ENCODE results near the gene MAPRE3.
A peak's percentile ranks its signal among the peaks of the same experiment; 100 is the strongest.
"Not testable (repeated sequence)": the region's sequence is repeated elsewhere in the genome, so short reads cannot be mapped to it uniquely, and the experiment has no call there.

The MAPRE3 gene

GRCh38 chr2:26970244-26970927 is at the start of gene MAPRE3:
MAPRE3 (plus strand) TSS chr2:26970637; CDS start chr2:27022219, 51,582 bp downstream.
- peak; percentile 87 for DNase-seq

- no peak for DNase-seq
Measured at GRCh38 chr2:26921323-26921722, 49.1 kb upstream of the MAPRE3 start.

GRCh38 chr2:26922405-26923188 is 47.8 kb upstream of the MAPRE3 start:
- DNase-seq = peak; percentile 82

- DNase-seq = not testable (repeated sequence)
Measured at GRCh38 chr2:26923189-26923466, 47.3 kb upstream of the MAPRE3 start.

GRCh38 chr2:26924731-26925099 is 45.7 kb upstream of the MAPRE3 start:
- DNase-seq = no peak

GRCh38 chr2:26925100-26925791 is 45.2 kb upstream of the MAPRE3 start:
- no peak for DNase-seq

- no peak for DNase-seq
Measured at GRCh38 chr2:26927221-26927620, 43.2 kb upstream of the MAPRE3 start.

- DNase-seq = no peak
Measured at GRCh38 chr2:26932974-26933373, 37.5 kb upstream of the MAPRE3 start.

GRCh38 chr2:26933431-26934334 is 36.8 kb upstream of the MAPRE3 start:
- no peak for DNase-seq

GRCh38 chr2:26934335-26934724 is 36.1 kb upstream of the MAPRE3 start:
- no peak for DNase-seq

- no peak for DNase-seq
Measured at GRCh38 chr2:26934985-26935384, 35.5 kb upstream of the MAPRE3 start.

GRCh38 chr2:26936855-26937254 is 33.6 kb upstream of the MAPRE3 start:
- DNase-seq = no peak

GRCh38 chr2:26938399-26939118 is 31.9 kb upstream of the MAPRE3 start:
- DNase-seq = no peak

GRCh38 chr2:26940001-26940400 is 30.4 kb upstream of the MAPRE3 start:
- DNase-seq = no peak

GRCh38 chr2:26941486-26941885 is 29.0 kb upstream of the MAPRE3 start:
- DNase-seq = no peak

- DNase-seq = peak; percentile 72
Measured at GRCh38 chr2:26942543-26943295, 27.7 kb upstream of the MAPRE3 start.

GRCh38 chr2:26945991-26946750 is 24.3 kb upstream of the MAPRE3 start:
- DNase-seq = peak; percentile 26

- DNase-seq = peak; percentile 15
Measured at GRCh38 chr2:26946841-26947784, 23.3 kb upstream of the MAPRE3 start.

GRCh38 chr2:26948800-26949199 is 21.6 kb upstream of the MAPRE3 start:
- no peak for DNase-seq

- no peak for DNase-seq
Measured at GRCh38 chr2:26950246-26950645, 20.2 kb upstream of the MAPRE3 start.
